HG02642 (cell line): Measurements from ENCODE around the gene CHST12.

ENCODE experiments used
- ATAC-seq: cut with Tn5 transposase; IDR thresholded peaks from one replicate; pipeline ENCODE4 v1.9.1; 2021; ENCODE audit warnings: mild to moderate bottlenecking; ENCODE audit not compliant: unreplicated experiment, poor library complexity

Gene CHST12

GRCh38 chr7:2403014-2403717, at the start of gene CHST12:
CHST12 (plus strand) TSS chr7:2403611; CDS start chr7:2432640, 29,029 bp downstream.
- peak; percentile 57 for ATAC-seq

GRCh38 chr7:2353936-2354185, 49.5 kb upstream of the CHST12 start:
- ATAC-seq, result peak; percentile 59

- ATAC-seq, result peak; percentile 86
Measured at GRCh38 chr7:2354186-2354938, 49.0 kb upstream of the CHST12 start, which contains the start of gene EIF3B. EIF3B (plus strand) TSS chr7:2354827; CDS start chr7:2354922, 95 bp downstream.

GRCh38 chr7:2354939-2355704, 48.3 kb upstream of the CHST12 start:
- ATAC-seq, result peak; percentile 4

GRCh38 chr7:2355705-2356008, 47.8 kb upstream of the CHST12 start:
- no peak for ATAC-seq

GRCh38 chr7:2357165-2357564, 46.2 kb upstream of the CHST12 start:
- no peak for ATAC-seq

- no peak for ATAC-seq
Measured at GRCh38 chr7:2357571-2357970, 45.8 kb upstream of the CHST12 start.

GRCh38 chr7:2358968-2359527, 44.4 kb upstream of the CHST12 start:
- ATAC-seq, result no peak

GRCh38 chr7:2359610-2360009, 43.8 kb upstream of the CHST12 start:
- no peak for ATAC-seq

GRCh38 chr7:2360796-2361195, 42.6 kb upstream of the CHST12 start:
- ATAC-seq, result no peak

- no peak for ATAC-seq
Measured at GRCh38 chr7:2362385-2363088, 40.9 kb upstream of the CHST12 start.

GRCh38 chr7:2369139-2369538, 34.3 kb upstream of the CHST12 start:
- no peak for ATAC-seq

- no peak for ATAC-seq
Measured at GRCh38 chr7:2371329-2371728, 32.1 kb upstream of the CHST12 start.

GRCh38 chr7:2372724-2373123, 30.7 kb upstream of the CHST12 start:
- no peak for ATAC-seq

- ATAC-seq, result no peak
Measured at GRCh38 chr7:2373124-2373556, 30.3 kb upstream of the CHST12 start.

GRCh38 chr7:2373646-2374045, 29.8 kb upstream of the CHST12 start:
- no peak for ATAC-seq

GRCh38 chr7:2374401-2374800, 29.0 kb upstream of the CHST12 start:
- ATAC-seq, result no peak

- ATAC-seq, result no peak
Measured at GRCh38 chr7:2374830-2375728, 28.3 kb upstream of the CHST12 start.

GRCh38 chr7:2376351-2377154, 26.9 kb upstream of the CHST12 start:
- no peak for ATAC-seq
